Tibial artery (tissue), 4 donors: ENCODE results near the gene VWA3A.
"Not testable (repeated sequence)": the region's sequence is repeated elsewhere in the genome, so short reads cannot be mapped to it uniquely, and the experiment has no call there.

Experiments used
- DNase-seq, 2 donors: peaks; one replicate each; pipeline ENCODE4 v3.0.0-alpha.2; 2019
- H3K27ac ChIP-seq, 2 donors: fragments of 200-600 bp; sonication (generic) in 1 of 2; 1 replicate in 1 of 2; 2 replicates in 1 of 2; pipeline ENCODE4 v1.5.1; 2018 to 2019; ENCODE audit warnings: mild to moderate bottlenecking in 1 of 2
- H3K27me3 ChIP-seq, 2 donors: fragments of 200-600 bp; sonication (generic) in 1 of 2; one replicate each; pipeline versions ENCODE4 v1.5.1 to v1.6.0; 2016 to 2019
- H3K36me3 ChIP-seq, 3 donors: fragments of 200-600 bp; sonication (generic) in 2 of 3; one replicate each; pipeline ENCODE4 v1.5.1; 2016 to 2019; ENCODE audit warnings: mild to moderate bottlenecking in 2 of 3
- H3K4me1 ChIP-seq, 4 donors: fragments of 200-600 bp; sonication (generic) in 2 of 4; 1 replicate in 3 of 4; 2 replicates in 1 of 4; pipeline ENCODE4 v1.5.1; 2016 to 2019
- H3K4me3 ChIP-seq, 2 donors: fragments of 200-600 bp; sonication (generic) in 1 of 2; 1 replicate in 1 of 2; 2 replicates in 1 of 2; pipeline ENCODE4 v1.5.1; 2018 to 2019; ENCODE audit warnings: mild to moderate bottlenecking in 2 of 2
- H3K9me3 ChIP-seq, 3 donors: fragments of 200-600 bp; sonication (generic) in 1 of 3; one replicate each; pipeline ENCODE4 v1.5.1; 2016 to 2019
- intact Hi-C: fragments of 100-400 bp; cut with DNase I; formaldehyde crosslinking; loops from one replicate; pipeline ENCODE4 v1.15.0; 2023; ENCODE audit warnings: low total_unique reads
- TF ChIP-seq, protein P1 (sequence below), 2 experiments: fragments of 200-600 bp in 1 of 2; fragments of 450-650 bp in 1 of 2; IDR thresholded peaks; one replicate each; pipeline ENCODE4 v1.5.1; 2017 to 2019; ENCODE audit warnings: antibody characterized with exemption in 2 of 2, mild to moderate bottlenecking in 1 of 2, moderate library complexity in 1 of 2

Gene VWA3A

DNA sequence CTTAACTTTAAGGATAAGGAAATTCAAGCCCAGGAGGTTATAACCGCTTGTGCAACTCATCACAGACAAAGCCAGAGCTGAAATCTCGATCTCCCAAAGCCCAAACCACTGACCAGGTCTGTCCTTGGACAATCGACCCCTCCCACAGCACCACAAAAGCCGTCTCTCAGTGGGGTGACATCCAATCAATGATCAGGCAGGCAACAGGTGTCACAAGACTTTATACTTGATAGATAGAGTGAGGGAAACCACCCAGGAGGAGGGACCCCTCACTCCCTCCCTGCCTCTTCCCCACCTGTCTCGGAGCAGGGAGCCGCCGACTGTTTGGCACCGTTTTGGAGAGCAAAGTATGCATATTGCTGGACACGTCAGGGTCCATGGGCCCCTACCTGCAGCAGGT is 55.5 kb downstream of the VWA3A start:
- Histone ChIP-seq H3K36me3 (no peaks in the 10 kb centered on the region), H3K4me3 (no peak overlapping the region), H3K27me3 (no peaks in the 10 kb centered on the region), H3K9me3 (no peaks in the 10 kb centered on the region), H3K27ac (no peak overlapping the region), H3K4me1 (no peaks in the 10 kb centered on the region)
- no peak for DNase-seq
- TF ChIP-seq, protein P1, sequence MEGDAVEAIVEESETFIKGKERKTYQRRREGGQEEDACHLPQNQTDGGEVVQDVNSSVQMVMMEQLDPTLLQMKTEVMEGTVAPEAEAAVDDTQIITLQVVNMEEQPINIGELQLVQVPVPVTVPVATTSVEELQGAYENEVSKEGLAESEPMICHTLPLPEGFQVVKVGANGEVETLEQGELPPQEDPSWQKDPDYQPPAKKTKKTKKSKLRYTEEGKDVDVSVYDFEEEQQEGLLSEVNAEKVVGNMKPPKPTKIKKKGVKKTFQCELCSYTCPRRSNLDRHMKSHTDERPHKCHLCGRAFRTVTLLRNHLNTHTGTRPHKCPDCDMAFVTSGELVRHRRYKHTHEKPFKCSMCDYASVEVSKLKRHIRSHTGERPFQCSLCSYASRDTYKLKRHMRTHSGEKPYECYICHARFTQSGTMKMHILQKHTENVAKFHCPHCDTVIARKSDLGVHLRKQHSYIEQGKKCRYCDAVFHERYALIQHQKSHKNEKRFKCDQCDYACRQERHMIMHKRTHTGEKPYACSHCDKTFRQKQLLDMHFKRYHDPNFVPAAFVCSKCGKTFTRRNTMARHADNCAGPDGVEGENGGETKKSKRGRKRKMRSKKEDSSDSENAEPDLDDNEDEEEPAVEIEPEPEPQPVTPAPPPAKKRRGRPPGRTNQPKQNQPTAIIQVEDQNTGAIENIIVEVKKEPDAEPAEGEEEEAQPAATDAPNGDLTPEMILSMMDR (IDR thresholded peaks at IDR 0.05): no peak
- intact Hi-C loops: no loop called here

GRCh38 chr16:22151246-22151998 is 59.1 kb downstream of the VWA3A start:
- intact Hi-C loops: no loop called here
- H3K4me3 ChIP-seq: no peak overlapping the region

GRCh38 chr16:22152316-22152715 is 60.0 kb downstream of the VWA3A start:
- no peaks in the 10 kb centered on the region for H3K36me3 ChIP-seq
- TF ChIP-seq, protein P1 (IDR thresholded peaks at IDR 0.05): no peak
- intact Hi-C loops: no loop called here

More at GRCh38 chr16:22151246-22151998, 59.1 kb downstream of the VWA3A start:
- H3K4me1 ChIP-seq: no peaks in the 10 kb centered on the region
- H3K36me3 ChIP-seq: no peaks in the 10 kb centered on the region
- no peaks in the 10 kb centered on the region for H3K27me3 ChIP-seq
- no peak for DNase-seq
- H3K9me3 ChIP-seq: no peaks in the 10 kb centered on the region
- TF ChIP-seq, protein P1 (IDR thresholded peaks at IDR 0.05): no peak
- H3K27ac ChIP-seq: no peak overlapping the region

GRCh38 chr16:22153078-22153477 is 60.7 kb downstream of the VWA3A start:
- intact Hi-C loops: not testable (repeated sequence)

More at GRCh38 chr16:22152316-22152715, 60.0 kb downstream of the VWA3A start:
- Histone ChIP-seq H3K4me1 (no peaks in the 10 kb centered on the region), H3K4me3 (no peak overlapping the region), H3K27ac (no peak overlapping the region), H3K27me3 (no peaks in the 10 kb centered on the region), H3K9me3 (no peaks in the 10 kb centered on the region)
- DNase-seq: no peak

GRCh38 chr16:22161401-22161800 is 69.1 kb downstream of the VWA3A start:
- Histone ChIP-seq H3K27ac (no peak overlapping the region), H3K4me3 (no peak overlapping the region), H3K9me3 (no peaks in the 10 kb centered on the region), H3K4me1 (peaks cover 0 to 6% (median 3%) of the 10 kb centered on the region in 4 donors), H3K27me3 (peaks cover 0 to 22% of the 10 kb centered on the region in 2 donors), H3K36me3 (no peaks in the 10 kb centered on the region)
- no peak for DNase-seq
- intact Hi-C loops: no loop called here
- TF ChIP-seq, protein P1 (IDR thresholded peaks at IDR 0.05): no peak

More at GRCh38 chr16:22153078-22153477, 60.7 kb downstream of the VWA3A start:
- not testable (repeated sequence) for H3K27me3 ChIP-seq, DNase-seq, H3K9me3 ChIP-seq, H3K4me1 ChIP-seq, H3K27ac ChIP-seq, H3K4me3 ChIP-seq, H3K36me3 ChIP-seq

DNA sequence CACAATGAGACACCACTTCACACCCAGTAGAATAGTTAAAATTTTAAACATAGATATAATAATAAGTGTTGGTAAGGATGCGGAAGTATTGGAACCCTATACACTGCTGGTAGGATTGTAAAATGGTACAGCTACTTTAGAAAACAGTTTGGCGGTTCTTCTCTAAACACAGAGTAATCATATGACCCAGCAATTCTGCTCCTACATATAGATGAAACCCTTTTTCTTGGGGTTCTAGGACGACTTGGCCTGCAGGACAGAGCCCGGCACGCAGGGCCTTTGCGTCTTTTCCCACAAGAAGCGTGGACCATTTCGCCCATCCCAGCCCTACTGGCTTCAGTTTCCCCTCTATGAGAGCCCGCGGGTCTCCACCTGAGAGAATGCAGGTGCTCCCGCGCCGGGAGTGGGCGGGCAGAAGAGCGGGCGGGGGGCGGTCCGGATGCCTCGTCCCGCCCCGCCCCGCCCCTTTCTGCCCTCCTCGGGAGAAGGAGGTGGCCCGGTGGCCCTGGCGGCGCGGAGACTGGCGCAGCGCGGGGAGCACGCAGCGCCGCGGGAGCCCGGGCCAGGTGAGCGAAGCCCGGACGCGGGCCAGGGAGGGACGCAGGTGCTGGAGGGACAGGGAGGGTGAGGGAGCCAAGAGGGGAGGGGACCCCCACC is 69.8 kb downstream of the VWA3A start, which contains the start of gene SDR42E2:
Gene SDR42E2 (plus strand): TSS at position 508 of the 657 bp plus-strand sequence. CDS start 3,077 bp downstream, outside the sequence.
- DNase-seq: no peak
- H3K27ac ChIP-seq: no peak within 1 kb of the TSS
- no peaks in the 10 kb centered on the region for H3K36me3 ChIP-seq
- peaks cover 0 to 22% of the 10 kb centered on the region in 2 donors for H3K27me3 ChIP-seq
- TF ChIP-seq, protein P1 (IDR thresholded peaks at IDR 0.05): no peak
- H3K4me1 ChIP-seq: peaks cover 0 to 6% (median 3%) of the 10 kb centered on the region in 4 donors
- no peaks in the 10 kb centered on the region for H3K9me3 ChIP-seq
- intact Hi-C loops: no loop called here
- H3K4me3 ChIP-seq: no peak within 1 kb of the TSS
